Measurements from ENCODE around the gene ZFP3. TPM values are rescaled to one million over a fixed set of nuclear protein-coding genes. Genes with fewer than 3 reads are reported as not detected.
"Not testable (repeated sequence)": the region's sequence is repeated elsewhere in the genome, so short reads cannot be mapped to it uniquely, and the experiment has no call there.

The ZFP3 gene
- total RNA-seq, 1 donor from 2014 or later = 12.6 TPM

DNA sequence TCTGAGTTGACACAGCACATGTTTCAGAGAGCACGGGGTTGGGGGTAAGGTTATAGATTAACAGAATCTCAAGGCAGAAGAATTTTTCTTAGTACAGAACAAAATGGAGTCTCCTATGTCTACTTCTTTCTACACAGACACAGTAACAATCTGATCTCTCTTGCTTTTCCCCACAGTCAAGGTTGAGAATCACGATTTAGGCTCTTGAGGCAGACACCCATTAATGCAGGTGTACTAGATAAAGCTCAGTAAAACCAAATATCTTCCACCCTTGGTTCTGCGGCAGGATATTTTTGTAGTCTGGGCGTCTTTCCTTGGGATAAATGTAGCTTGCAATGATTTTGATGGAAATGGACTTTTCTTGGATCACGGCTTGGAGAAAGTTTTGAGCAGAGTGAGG is 2.8 kb upstream of the ZFP3 start:
- intact Hi-C loops (cut with DNase I); DNase-seq (ENCODE audit: low spot score): not testable (repeated sequence)

DNA sequence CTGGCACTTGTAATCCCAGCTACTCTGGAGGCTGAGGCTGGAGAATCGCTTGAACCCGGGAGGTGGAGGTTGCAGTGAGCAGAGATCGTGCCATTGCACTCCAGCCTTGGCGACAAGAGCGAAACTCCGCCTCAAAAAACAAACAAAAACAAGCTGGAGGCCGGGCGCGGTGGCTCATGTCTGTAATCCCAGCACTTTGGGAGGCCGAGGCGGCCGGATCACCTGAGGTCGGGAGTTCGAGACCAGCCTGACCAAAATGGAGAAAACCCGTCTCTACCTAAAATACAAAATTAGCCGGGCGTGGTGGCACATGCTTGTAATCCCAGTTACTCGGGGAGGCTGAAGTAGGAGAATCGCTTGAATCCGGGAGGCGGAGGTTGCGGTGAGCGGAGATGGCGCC is 992 bp upstream of the ZFP3 start:
- not testable (repeated sequence) for DNase-seq (ENCODE audit: low spot score)

DNA sequence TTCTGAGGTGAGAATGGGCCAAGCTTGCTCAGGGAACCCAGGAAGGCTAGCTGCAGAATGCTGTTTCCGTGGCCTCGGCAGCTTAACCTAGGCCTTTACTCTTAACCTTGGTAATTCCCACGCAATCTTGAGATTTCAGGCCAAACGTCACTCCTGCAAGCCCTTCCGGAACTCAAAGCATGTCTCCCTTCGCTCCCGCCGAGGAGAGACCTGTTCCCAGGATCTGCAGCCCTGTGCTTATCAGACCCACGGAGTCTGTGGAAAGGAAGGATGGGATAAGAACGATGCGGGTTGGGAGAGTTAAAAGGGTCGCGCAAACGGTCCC is 524 bp upstream of the ZFP3 start:
- intact Hi-C loops (cut with DNase I) = loop anchor here (2.0 kb wide), 1 partner anchor 33 kb away; the partner anchor contains the start of gene ZNF232
- no peak for DNase-seq (ENCODE audit: low spot score)

More for the DNA sequence above, 992 bp upstream of the ZFP3 start:
- intact Hi-C loops (cut with DNase I) = not testable (repeated sequence)

DNA sequence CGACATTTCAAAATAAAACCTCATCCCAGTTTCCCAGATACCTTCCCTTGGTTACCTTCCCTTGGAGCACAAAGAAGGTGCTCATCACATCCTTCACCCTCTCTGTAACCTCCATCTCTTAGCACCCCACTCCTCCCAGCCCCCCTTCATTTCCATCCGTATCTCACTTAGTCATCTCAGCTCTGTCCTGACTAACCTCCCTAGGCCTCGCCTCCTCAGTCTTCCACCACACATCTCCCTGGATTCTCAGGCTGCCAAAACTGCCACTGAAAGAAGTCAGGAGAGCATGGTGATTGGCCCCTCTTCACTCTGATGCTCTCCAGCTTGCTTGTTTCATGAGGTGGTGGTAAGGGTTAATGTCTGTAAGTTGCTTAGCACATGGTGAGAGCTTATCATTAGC is 2.3 kb downstream of the ZFP3 start:
- intact Hi-C loops (cut with DNase I) = no loop called here
- no peak for DNase-seq (ENCODE audit: low spot score)

DNA sequence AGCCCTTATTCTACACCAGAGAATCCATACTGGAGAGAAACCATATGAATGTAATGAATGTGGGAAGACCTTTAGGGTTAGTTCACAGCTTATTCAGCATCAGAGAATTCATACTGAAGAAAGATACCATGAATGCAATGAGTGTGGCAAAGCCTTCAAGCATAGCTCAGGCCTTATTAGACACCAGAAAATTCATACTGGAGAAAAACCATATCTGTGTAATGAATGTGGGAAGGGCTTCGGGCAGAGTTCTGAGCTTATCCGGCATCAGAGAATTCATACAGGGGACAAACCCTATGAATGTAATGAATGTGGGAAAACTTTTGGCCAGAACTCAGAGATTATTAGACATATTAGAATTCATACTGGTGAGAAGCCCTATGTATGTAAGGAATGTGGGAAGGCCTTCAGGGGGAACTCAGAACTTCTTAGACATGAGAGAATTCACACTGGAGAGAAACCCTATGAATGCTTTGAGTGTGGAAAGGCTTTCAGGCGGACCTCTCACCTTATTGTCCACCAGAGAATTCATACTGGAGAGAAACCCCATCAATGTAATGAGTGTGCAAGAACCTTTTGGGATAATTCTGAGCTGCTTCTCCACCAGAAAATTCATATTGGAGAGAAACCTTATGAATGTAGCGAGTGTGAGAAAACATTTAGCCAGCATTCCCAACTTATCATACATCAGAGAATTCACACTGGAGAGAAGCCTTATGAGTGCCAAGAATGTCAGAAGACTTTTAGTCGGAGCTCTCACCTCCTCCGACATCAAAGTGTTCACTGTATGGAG is 14.1 kb downstream of the ZFP3 start:
- DNase-seq (ENCODE audit: low spot score) = no peak
- intact Hi-C loops (cut with DNase I) = no loop called here

DNA sequence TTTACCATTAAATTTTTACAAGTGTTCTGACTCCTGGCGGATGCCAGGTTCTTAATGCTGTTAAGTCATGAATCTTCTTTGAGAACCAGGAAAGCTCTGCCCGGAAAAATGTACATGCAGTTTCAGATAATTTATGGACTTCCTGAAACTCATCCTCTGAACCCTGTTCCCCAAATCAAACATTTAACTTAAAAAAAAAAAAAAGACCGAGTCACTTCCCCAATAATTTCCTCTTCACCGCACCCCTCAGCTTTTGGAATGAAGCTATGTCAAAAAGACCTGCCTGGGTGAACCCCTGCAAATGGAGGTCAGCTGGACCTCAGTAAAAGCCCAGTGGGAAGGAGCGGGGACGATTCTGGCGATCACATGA is 18.4 kb downstream of the ZFP3 start:
- DNase-seq (ENCODE audit: low spot score) = no peak
- intact Hi-C loops (cut with DNase I) = no loop called here

DNA sequence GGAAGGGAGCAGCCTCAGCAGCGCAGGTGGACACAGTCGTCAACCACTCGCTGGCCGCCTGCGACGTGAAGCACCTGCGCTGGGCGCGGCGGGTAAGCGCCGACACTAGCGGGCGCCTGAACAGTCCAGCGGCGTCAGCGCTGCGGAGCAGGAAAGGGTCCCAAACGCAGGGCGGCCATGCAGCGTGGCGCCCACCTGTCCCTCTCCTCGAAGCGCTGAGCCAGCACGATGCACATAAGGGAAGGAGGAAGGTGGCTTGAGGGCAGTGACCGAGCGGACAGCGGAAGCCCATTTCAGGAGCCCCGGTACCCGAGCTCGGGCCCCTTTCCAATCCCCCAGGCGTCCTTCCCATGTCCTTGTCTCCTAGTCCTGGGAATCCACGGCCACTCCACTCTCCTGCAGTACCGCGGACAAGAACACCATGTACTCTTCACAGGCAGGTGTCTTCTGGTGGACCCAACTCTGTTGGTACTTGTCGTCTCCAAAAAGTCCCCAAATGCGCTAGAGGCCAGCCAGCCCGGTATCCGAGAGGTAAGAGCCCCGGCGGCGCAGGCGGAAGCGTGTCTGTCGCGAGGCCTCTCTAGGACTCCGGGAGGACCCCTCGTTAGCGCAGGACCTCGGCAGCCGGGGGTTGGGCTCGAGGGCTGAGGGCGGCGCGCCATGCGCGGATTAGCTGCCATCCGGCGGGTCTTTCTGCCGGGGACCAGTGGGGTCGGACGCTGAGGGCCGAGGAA is 19.0 kb downstream of the ZFP3 start:
- DNase-seq (ENCODE audit: low spot score) = no peak

DNA sequence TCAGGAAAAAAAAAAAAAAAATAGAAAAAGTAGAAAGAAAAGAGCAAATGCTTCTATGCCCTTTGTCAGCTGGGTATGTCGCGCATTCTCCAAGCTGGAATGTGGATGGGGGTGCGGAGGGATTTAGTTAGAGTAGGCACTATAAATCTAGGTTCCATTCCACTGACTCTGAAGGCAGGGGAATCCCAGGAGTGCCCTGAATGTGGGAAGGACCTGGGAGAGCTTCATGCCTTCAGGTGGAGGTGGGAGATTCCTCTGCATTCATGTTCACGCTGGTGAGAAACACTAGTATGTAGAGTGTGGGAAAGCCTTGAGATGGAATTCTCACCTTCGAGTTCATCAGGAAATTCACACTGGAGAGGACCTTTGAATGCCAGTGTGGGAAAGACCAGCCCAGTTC is 21.0 kb downstream of the ZFP3 start:
- DNase-seq (ENCODE audit: low spot score) = no peak
- intact Hi-C loops (cut with DNase I) = no loop called here

More for the DNA sequence above, 19.0 kb downstream of the ZFP3 start:
- intact Hi-C loops (cut with DNase I) = no loop called here

DNA sequence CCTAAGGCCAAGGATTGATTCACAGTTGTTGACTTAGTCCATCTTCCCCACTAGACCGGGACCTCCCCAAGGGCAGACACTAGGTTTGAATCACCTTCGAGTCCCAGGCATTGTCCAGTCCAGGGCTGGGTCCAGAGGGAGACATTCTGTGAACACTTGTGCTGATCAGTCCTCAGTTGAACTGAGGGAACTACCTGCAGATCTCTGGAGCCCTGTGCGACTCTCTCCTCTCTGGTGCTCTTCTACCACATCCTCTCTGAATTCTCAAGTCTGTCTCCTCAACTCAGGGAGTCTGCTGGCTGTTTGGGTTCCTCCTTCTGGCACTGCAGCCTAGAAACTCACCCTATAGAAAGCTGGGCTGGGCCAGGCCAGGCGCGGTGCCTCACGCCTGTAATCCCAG is 22.6 kb downstream of the ZFP3 start:
- no peak for DNase-seq (ENCODE audit: low spot score)
- intact Hi-C loops (cut with DNase I) = no loop called here

DNA sequence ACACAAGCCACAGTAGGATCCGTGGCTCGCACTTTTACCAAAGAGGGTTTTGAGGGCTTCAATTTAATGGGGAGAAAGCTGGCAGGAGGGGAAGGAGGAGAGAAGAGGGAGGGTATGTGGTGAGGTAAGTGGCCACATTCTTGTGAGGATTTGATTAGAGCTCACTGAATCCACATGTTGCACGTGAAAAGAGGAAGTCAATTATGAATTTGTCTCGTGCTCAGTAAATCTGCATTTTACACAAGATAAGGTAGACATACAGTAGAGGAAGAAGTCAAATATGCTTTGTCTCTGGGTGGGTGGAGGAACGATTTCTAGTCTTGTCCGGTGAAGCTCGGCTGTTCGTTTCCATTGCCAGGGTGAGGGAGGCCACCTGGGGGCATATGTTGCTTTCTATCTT is 32.5 kb downstream of the ZFP3 start:
- no peak for DNase-seq (ENCODE audit: low spot score)
- intact Hi-C loops (cut with DNase I) = loop anchor here (2.0 kb wide), 1 partner anchor 32 kb away; the partner anchor contains the start of gene ZFP3

DNA sequence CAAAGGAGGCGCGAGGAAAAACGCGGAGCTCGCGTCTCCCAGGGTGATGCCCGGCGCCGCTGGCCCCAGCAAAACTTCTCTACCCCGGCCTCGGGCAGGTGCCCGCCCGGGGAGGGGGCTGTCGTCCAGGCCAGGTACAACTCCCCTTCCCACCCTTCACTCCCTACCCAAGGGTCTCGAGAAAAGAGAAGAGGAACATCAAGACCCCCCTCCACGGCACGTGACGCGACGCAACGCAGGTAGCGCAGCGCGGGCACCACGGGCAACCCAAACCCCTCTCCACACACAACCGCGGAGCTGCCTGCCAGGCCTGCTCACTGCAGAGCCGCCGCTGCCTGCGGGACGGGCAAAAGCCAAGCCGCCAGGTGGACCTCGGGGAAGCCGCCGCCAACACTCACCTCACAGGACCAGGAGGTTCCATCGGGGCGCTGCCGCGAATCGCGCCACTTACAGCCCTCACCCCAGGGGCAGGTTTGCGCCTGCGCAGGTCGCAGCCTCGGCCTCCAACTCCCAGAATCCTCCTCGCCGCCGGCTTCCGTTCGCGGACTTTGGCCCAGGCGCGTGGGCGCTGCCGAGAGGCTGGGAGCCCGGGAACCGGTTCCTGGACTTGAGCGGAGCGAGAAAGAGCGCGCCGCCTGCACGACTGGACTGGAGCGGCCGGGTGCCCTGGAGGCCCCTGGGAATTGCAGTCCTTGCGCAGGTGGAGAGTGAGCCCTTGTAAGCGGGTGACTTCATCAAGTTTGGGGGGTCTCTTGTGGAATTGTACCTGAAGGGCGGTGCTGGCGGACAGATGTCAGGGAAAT is 33.3 kb downstream of the ZFP3 start, which contains the start of gene ZNF232:
Gene ZNF232 (minus strand): TSS at position 477 of the 803 bp plus-strand sequence. CDS start 56 bp downstream, at position 421.
- intact Hi-C loops (cut with DNase I) = loop anchor here (2.0 kb wide), 2 partner anchors 33 to 79 kb away; partner anchors contain the start of genes ZFP3 and ZNF594
- DNase-seq (ENCODE audit: low spot score) = peak; percentile 96

DNA sequence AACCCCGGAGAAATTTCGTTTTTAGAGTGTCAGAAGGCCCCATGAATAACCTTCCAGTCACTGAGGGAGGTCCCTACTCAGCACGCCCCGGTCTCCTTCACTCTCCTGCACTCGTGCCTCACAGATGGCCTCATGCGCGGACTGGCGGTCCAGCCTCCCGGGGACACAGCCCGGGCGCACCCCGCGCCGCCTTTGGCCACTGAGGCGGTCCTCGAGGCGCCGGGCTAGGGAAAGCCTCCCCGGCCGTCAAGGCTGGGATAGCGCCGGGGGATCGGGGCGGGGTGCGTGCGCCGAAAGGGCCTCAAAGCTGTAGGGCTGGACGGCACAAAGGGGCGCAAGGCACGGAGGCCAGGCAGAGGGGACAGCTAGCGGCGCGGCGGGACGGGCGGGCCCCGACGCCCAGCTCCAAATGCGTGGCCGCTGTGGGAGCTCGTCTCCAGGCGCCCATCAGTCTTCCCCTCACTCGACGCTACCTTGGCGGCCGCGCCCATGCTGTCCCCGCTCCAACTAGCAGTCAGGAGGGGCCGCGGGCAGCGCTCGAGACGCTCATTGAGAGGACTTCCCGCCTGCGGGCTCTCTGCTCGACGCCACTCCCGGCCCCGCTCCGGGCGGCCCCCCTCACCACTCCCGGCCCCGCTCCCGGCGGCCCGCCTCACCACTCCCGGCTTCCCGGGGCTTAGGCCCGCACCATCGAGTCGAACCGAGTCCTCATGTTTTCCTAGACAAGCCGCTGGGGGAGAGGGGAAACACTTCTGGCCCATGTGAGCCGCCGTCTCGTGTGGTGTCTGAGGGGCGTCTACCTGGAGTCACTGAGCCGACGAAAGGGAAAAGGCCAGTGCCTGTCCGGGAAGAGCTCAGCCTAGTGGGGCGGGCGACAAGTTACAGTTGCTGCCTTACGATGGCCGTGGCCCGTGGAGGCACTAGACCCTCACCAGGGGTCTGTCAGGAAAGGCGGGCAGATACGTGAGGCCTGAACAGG is 37.7 kb downstream of the ZFP3 start, which contains the start of gene USP6:
Gene USP6 (plus strand): TSS at position 360 of the 979 bp plus-strand sequence. CDS start 14,336 bp downstream, outside the sequence.
- no peak for DNase-seq (ENCODE audit: low spot score)
- intact Hi-C loops (cut with DNase I) = no loop called here

DNA sequence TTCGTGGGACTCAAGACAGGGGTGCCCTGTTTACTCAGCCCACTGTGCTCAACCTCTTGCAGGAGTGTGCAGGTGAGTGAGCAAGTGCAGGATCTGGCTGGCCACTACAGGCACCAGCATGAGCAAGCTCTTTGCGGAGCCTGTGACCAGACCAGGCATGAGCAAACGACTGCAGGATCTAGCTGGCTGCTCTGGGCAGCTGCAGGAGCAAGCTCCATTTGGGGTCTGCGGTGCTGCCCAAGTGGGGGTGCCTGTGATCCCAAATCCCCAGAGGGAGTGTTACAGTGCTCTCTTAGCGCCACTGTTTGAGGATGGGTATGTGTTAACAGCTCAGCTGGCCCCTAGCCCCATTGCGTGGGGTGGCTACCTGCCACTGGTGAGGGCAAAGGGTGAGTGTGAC is 40.0 kb downstream of the ZFP3 start:
- no peak for DNase-seq (ENCODE audit: low spot score)
- intact Hi-C loops (cut with DNase I) = no loop called here

DNA sequence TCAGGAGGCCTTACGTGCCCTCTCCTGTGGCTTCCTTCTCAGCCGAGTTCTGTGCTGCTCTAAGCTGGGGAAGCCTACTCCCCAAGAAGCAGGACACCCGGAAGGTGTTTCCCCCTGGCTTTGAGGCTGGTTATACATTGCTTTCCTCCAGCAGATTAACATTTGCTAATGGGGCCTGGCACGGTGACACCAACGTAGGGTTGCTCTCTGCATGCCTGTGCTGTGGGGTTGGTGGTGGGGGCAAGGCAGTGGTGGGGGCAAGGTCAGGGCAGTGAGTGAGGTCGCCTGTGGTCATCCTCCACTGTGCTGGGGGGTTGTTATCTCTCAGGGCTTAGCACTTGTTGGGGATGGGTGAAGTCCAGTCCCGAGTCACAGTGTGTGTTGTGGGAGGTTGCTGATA is 41.8 kb downstream of the ZFP3 start:
- DNase-seq (ENCODE audit: low spot score) = no peak
- intact Hi-C loops (cut with DNase I) = no loop called here

DNA sequence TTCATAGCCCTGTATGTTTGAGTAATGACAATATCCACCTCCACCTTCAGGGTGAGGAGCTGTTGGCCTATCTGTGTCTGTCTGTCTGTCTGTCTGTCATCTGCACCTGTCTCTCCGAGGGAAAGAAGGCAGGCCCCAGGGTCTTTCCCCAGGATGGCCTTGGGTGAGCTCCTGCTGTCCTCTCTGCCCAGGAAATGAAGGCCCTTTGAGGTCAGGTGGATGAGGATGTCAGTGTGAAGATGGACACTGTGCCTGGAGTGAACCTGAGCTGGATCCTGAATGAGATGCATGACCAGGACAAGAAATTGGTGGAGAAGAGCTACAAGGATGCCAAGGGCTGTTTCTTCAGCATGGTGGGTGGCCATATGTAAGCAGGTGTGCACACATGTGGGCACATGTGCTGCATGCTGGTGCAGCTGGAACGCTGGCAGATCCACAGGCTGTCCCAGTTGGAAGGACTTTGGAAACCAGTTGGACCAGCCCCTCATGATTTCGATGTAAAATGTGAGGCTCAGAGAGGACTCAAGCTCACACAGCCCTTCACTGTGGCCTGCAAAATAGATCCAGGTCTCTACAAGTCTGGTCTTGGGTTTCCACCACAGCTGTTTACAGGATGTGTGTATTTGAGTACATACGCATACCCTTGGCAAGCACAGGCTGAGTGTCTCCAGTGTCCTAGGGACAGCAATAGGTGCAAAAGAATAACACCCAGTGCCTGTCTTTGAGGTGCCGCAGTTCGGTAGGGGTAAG is 42.3 kb downstream of the ZFP3 start:
- DNase-seq (ENCODE audit: low spot score); intact Hi-C loops (cut with DNase I): not testable (repeated sequence)

DNA sequence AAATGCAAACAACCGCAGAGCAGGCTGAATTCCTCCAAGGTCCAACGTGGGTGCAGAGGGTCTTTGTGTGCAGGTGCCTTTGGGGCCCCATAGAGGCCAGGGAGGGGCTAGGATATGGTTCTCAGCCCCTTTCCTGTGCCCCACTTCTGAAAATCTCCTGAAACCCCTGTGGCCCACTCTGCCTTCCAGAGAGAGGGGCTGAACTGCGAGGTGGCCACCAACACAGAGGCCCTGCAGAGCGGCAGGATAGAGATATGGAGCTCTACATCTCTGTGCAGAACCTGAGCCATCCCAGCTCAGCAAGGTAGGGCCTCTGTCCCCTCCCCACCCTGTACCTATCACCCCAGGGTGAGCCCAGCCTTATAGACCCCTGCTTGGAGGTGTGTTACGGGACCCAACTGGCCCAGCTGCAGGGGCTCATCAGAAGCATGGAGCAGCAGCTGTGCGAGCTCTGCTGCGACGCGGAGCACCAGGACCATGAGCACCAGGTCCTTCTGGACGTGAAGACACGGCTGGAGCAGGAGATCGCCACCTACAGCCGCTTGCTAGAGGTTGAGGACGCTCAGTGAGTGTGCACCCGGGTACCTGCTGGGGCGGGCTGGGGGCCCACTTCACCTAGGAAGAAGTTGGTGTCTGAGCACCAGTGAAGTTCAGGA is 43.0 kb downstream of the ZFP3 start:
- intact Hi-C loops (cut with DNase I) = no loop called here
- no peak for DNase-seq (ENCODE audit: low spot score)

DNA sequence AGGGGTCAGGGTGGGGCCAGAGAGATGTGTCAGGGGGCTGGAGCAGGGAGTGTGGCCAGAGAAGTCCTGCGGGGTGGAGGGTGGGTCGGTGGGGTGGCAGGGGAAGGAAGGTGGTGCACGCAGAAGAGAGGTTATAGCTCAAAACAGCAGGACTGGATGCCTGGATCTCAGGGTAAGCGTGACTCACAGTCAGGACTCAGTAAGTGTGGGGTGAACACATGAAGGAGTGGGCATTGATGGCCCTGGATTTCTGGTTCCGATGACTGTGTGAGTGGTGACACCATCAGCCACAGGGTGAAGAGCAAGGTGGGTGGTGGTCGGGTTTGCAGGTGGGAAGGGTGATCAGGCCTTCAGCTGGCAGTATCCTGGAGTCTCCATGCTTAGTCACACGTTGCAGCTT is 43.8 kb downstream of the ZFP3 start:
- DNase-seq (ENCODE audit: low spot score); intact Hi-C loops (cut with DNase I): not testable (repeated sequence)
